GM19463 (cell line): Measurements from ENCODE around the gene SERBP1.
"Not testable (repeated sequence)": the region's sequence is repeated elsewhere in the genome, so short reads cannot be mapped to it uniquely, and the experiment has no call there.

Experiments
- ATAC-seq: cut with Tn5 transposase; IDR thresholded peaks from one replicate; pipeline ENCODE4 v1.9.1; 2021; ENCODE audit warnings: mild to moderate bottlenecking, moderate library complexity; ENCODE audit not compliant: unreplicated experiment

Gene SERBP1

DNA sequence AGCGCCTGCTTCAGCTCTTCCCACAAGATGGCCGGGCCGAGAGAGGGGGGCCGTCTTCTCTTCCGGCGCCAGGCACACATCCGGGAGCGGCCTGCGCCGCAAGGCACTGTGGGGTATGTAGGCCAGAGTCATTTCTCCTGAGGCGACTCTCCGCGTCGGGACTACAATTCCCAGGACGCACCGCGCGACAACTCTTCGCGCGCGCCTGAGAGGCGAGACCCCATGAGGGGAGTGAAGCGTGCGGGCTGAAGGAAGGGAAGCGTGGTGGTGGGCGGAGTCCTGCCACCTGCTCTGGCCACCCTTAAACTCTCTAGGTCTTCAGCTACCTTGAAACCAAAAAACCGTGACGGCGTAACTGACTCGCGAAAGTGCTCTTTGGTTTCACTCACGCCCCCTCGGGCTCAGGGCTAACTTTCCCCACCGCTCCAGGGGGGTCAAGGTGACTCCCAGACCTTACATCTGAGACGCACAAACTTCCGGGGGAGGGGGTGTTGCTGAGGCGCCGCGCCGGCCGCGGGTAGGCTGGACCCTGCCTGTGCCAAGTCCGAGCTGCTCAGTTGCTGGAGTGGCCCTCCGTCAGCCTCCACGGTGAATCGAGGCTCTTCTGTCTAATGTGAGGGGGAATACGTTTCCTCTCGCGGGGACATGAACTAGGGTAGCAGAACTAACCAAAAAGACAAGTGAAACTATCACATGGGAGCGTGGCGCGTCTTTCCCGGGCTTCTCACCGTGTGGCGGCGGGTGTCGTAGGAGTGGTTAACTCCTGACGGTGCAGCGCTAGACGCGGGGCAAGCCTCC lies at the start of gene SERBP1:
TSS of gene SERBP1 (minus strand) at position 45 of the 798 bp plus-strand sequence. CDS start 102 bp downstream, outside the sequence.
- peak; percentile 85 for ATAC-seq

GRCh38 chr1:67479146-67479891 lies 49.1 kb upstream of the SERBP1 start:
- ATAC-seq, result no peak

DNA sequence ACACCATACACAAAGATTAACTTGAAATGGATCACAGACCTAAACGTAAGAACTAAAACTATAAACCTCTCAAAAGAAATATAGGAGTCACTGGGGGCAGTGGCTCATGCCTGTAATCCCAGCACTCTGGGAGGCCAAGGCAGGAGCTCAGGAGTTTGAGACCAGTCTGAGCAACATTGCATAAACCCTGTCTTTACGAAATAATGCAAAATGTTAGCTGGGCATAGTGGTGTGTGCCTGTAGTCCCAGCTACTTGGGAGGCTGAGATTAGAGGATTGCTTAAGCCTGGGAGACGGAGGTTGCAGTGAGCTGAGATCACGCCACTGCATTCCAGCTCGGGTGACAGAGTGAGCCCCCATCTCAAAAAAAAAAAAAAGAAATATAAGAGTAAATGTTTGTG lies 46.7 kb upstream of the SERBP1 start:
- ATAC-seq, result no peak

- ATAC-seq, result no peak
Measured at GRCh38 chr1:67476006-67476482, 45.8 kb upstream of the SERBP1 start.

- no peak for ATAC-seq
Measured at GRCh38 chr1:67472056-67472455, 41.9 kb upstream of the SERBP1 start.

DNA sequence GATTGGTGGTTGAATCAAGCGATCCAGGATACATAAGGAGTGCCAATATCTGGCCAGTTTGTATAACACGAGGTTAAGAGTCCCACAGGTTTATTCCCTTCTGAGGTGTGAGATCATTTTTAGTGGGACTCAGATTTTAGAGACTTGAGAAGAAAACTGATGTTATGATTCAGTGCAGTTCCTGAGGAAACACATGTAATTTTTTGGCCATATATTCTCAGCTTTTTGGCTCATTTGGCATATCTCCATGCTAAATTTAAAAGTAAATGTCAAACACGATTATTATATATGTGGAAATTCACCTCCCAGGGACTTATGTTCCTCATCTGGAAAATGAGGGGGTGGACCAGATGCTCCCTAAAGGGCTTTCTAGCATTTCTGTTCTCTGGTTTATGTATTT lies 39.2 kb upstream of the SERBP1 start:
- no peak for ATAC-seq

DNA sequence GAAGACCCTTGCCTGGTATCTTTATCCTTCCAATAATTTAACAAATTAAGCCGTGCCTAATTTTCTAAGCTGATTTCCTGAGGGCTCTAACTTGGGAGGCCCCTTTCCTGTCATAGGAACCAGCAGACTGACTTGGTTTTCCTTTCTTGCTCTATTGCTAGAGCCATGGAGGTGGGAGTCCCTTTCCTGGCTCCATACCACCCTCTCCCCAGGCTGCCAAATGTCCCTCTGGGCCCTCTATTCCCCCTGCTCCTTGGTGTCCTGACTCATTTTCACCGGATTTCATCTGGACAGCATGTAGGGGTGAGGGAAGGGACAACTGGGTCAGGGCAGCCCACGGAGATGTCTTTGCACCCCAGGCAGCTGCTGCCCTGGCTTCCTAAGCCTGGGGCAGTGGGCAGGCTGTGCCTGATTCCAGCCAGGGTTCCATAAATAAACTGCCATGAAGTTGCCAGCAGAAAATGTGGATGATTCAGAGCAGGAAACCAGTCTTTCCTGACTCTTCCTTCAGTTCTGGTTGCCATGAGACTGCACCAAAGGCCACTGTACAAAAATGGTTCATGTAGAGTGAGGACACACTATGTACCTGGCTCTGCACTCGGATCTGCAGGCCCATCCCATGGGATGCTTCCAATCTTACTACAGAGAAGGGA lies 38.0 kb upstream of the SERBP1 start:
- no peak for ATAC-seq

DNA sequence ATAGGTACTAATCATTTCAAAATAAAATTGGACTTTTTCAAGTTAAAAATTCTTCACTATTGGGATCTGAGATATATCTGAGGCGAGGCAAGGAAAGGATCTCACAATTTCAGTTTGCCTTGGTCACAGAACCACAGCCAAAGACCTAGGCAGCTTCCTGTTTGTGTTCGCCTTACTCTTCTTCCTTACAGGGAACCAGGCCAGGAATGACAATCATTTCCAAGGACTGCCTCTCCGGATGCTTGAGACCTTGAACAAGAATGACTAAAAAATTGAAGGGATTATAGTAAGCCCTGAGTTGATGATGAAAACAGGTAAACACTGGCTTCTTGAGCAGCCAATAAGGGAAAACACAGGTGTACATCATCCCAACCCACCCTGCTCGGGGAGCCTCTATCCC lies 35.2 kb upstream of the SERBP1 start:
- no peak for ATAC-seq

- ATAC-seq, result no peak
Measured at GRCh38 chr1:67464746-67465145, 34.5 kb upstream of the SERBP1 start.

- ATAC-seq, result no peak
Measured at GRCh38 chr1:67464058-67464457, 33.9 kb upstream of the SERBP1 start.

DNA sequence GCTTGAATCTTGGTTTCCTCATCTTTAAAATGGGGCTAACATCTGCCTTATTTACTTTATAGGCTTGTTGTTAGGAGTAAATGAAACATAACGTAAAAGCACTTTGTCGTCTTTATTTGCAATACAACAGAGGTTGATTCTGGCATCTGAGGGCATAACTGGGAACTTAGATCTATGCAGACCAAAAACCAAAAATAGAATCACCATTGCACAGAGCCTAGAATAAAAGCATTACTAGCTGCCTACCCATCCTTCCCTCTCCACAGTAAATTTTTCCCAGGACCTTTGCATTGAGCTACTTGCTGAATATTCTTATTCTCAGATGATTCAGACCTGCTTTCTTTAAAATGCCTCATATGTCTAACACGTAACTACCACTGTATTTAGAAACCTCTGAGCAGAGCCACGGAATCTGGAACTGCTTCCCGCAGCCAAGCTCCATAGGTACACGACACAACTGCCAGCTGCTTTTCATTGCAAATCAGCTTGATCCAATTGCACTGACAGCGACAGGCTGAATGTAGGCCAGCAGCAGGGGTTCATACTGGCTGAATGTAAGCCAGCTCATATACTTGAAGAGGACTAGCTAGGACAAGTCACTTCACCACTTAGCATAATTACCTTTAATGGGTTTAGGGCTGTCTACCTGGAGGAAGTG lies 33.2 kb upstream of the SERBP1 start:
- no peak for ATAC-seq

- ATAC-seq, result no peak
Measured at GRCh38 chr1:67460676-67461500, 30.7 kb upstream of the SERBP1 start.

- ATAC-seq, result no peak
Measured at GRCh38 chr1:67459068-67459467, 28.9 kb upstream of the SERBP1 start.

- no peak for ATAC-seq
Measured at GRCh38 chr1:67458663-67459062, 28.5 kb upstream of the SERBP1 start.

GRCh38 chr1:67457247-67457646 lies 27.0 kb upstream of the SERBP1 start:
- ATAC-seq, result no peak

GRCh38 chr1:67451815-67452214 lies 21.6 kb upstream of the SERBP1 start:
- no peak for ATAC-seq

GRCh38 chr1:67451356-67451755 lies 21.2 kb upstream of the SERBP1 start:
- no peak for ATAC-seq

GRCh38 chr1:67446893-67447292 lies 16.7 kb upstream of the SERBP1 start:
- no peak for ATAC-seq

DNA sequence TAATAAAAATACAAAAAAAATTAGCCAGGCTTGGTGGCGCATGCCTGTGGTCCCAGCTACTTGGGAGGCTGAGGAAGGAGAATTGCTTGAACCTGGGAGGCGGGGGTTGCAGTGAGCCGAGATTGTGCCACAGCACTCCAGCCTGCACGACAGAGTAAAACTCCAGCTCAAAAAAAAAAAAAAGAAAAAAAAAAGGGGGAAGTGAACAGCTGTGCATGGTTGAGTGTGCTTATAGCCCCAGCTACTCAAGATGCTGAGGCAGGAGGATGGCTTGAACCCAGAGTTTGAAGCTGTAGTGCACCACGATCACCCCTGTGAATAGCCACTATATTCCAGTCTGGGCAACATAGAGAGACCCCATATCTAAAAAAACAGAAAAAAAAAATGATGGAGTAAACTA lies 15.8 kb upstream of the SERBP1 start:
- not testable (repeated sequence) for ATAC-seq

DNA sequence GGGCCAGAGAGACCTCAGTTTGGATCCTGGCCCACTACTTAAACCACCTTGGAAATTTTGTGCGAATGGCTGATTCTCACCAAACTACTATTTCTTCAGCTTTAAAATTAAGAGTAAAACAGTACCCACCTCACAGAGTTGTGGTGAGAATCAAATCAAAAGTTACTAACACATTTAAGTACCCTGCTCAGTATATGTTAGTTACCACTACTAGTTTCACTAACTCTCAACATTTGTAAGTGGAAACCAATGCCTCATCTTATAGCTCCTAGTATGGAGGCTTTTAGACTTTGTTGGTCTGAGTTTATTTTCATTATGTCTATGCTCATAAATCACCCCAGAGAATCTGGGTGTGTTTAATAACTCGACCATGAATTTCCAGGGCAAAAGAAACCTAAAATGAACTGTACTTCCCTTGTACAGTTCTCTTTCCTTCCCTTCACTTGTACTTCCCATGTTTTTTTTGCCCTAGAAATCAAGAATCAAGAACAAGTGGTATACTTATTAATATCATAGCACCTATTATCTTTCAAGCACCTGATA lies 11.6 kb upstream of the SERBP1 start:
- no peak for ATAC-seq
